A549 treated with GW870086 at 1 μM for 4 hours (cell line): ENCODE measurements around the gene CRYGS. TPM values are rescaled to one million over a fixed set of nuclear protein-coding genes. Genes with fewer than 3 reads are reported as not detected.

Experiments used
- total RNA-seq: library from RNA; stranded (reverse); fragments of 200-300 nt; extraction: Qiagen RNA extraction; gene quantifications from 5 replicates; pipeline ENCODE4 v1.2.3, GENCODE V29; 2022; ENCODE audit warnings: low read depth

The CRYGS gene
- total RNA-seq, result 0.38 to 1.4 TPM (median 0.71 TPM) in 5 replicates

GRCh38 chr3:186544281-186544680 lies at the start of gene CRYGS:
Gene CRYGS (minus strand): TSS chr3:186544380. CDS start chr3:186544326, 54 bp downstream.

GRCh38 chr3:186570096-186570940 lies 26.1 kb upstream of the CRYGS start, which contains the start of gene DNAJB11:
Gene DNAJB11 (plus strand): TSS chr3:186570720. CDS start chr3:186570898, 178 bp downstream.

GRCh38 chr3:186567072-186567921 lies 23.1 kb upstream of the CRYGS start, which contains the start of gene TBCCD1:
Gene TBCCD1 (minus strand): TSS chr3:186567339. CDS start chr3:186564329, 3,010 bp downstream.

Other genes starting within 250 kb of the CRYGS start
- gene DGKG, start 182.1 kb downstream of the CRYGS start, total RNA-seq, result 6.0 to 12.7 TPM (median 8.7 TPM) in 5 replicates
- gene TBCCD1, start 23.0 kb upstream of the CRYGS start, total RNA-seq, result 5.9 to 6.9 TPM (median 6.8 TPM) in 5 replicates
- 50.7 to 55.4 TPM (median 53.5 TPM) in 5 replicates for gene DNAJB11, start 26.3 kb upstream of the CRYGS start, total RNA-seq
- gene AHSG, start 68.7 kb upstream of the CRYGS start, total RNA-seq, result 0.16 TPM in 1 of 5 replicates, not detected in the others
- 0.08 to 0.16 TPM (median 0.14 TPM) in 3 of 5 replicates, not detected in the others for gene FETUB, start 96.0 kb upstream of the CRYGS start, total RNA-seq
- not detected in 5 replicates for gene HRG, start 121.6 kb upstream of the CRYGS start, total RNA-seq
- gene KNG1, start 173.0 kb upstream of the CRYGS start, total RNA-seq, result 0.02 TPM in 1 of 5 replicates, not detected in the others
- 112 to 146 TPM (median 131 TPM) in 5 replicates for gene EIF4A2, start 239.2 kb upstream of the CRYGS start, total RNA-seq